Measurements from ENCODE around the gene GRID1. TPM values are rescaled to one million over a fixed set of nuclear protein-coding genes. Genes with fewer than 3 reads are reported as not detected.

The GRID1 gene
- total and polyA plus RNA-seq, 10 of the 15 experiments (the other 5 are each of a cell fraction or from before 2014, with no cell fraction given), result 0.04 to 0.62 (median 0.08) TPM; not detected in 5

- TF ChIP-seq PRDM15 (CRISPR knock-in tag; IDR thresholded peaks at IDR 0.05), result no peak
- no peak for TF ChIP-seq ZBTB4 (CRISPR knock-in tag; IDR thresholded peaks at IDR 0.05)
- no peak for TF ChIP-seq EED (IDR thresholded peaks at IDR 0.05; ENCODE audit: low read depth)
- TF ChIP-seq IKZF1 (conservative IDR thresholded peaks at IDR 0.05), result no peak
- TF ChIP-seq NFYB (IDR thresholded peaks at IDR 0.05; ENCODE audit: insufficient read depth, low read depth, low read length), result no peak
- Histone ChIP-seq H2AFZ (ENCODE audit: control insufficient read depth, low read depth, low read length) (no peak overlapping the region), H3K4me1 (ENCODE audit: control insufficient read depth, insufficient read depth, low read length) (no peaks in the 10 kb centered on the region), H3K4me2 (ENCODE audit: control insufficient read depth, insufficient read depth) (no peak overlapping the region), H3K27ac (ENCODE audit: control insufficient read depth, insufficient read depth) (no peak overlapping the region), H3K9me3 (replicated peaks; ENCODE audit: control insufficient read depth, insufficient read depth, low read length) (no peaks in the 10 kb centered on the region), H3K4me3 (no peak overlapping the region), H4K20me1 (ENCODE audit: control insufficient read depth, insufficient read depth) (no peaks in the 10 kb centered on the region), H3K27me3 (replicated peaks in 1 of 2; ENCODE audit: control insufficient read depth in 2 of 2, insufficient read depth in 2 of 2, low read length in 1 of 2) (peaks cover 0 to 2% of the 10 kb centered on the region in 2 experiments; a peak in 3 of 4 replicates), H3K9ac (ENCODE audit: control insufficient read depth, insufficient read depth, low read length) (no peak overlapping the region), H3K79me2 (ENCODE audit: control insufficient read depth, insufficient read depth, low read length) (no peaks in the 10 kb centered on the region), H3K36me3 (ENCODE audit: control insufficient read depth in 2 of 2, insufficient read depth in 2 of 2, low read length in 1 of 2) (no peaks in the 10 kb centered on the region)
- ATAC-seq, result no peak
- RAD21 ChIA-PET (ENCODE audit: unreplicated experiment), result no interaction called here
- CTCF ChIA-PET, result interaction anchor here (1.6 kb wide), 1 partner anchor 13 kb away, joined by 3 read pairs; no protein-coding TSS in a partner anchor
- POLR2A ChIA-PET, result no interaction called here
- no TSS peak for BruUV-seq (replicated peaks)
- SMC1A ChIA-PET (ENCODE audit: uncharacterized antibody, unreplicated experiment), result no interaction called here
- no peak for FAIRE-seq
- DNase-seq (ENCODE audit: low read depth, low spot score), result no peak
- 21% methylated on average over 4 of the region's 4 CpGs for WGBS (ENCODE audit: insufficient coverage, insufficient replicate concordance, low lambda C conversion rate, missing lambda C conversion rate)
- in situ Hi-C loops (cut with MboI) (no loop called here), intact Hi-C loops (cut with micrococcal nuclease; ENCODE audit: unreplicated experiment) (no loop called here)
These were observed 261.4 kb downstream of the GRID1 start for GRCh38 chr10:86105181-86105580.
